ENCODE results near the gene LMAN1. TPM values are rescaled to one million over a fixed set of nuclear protein-coding genes. Genes with fewer than 3 reads are reported as not detected.

The LMAN1 gene
- total RNA-seq, 4 donors from 2014 or later = 64.0 to 80.4 (median 68.5) TPM

- no peaks in the 10 kb centered on the region for H3K4me1 ChIP-seq
- H3K27me3 ChIP-seq = no peaks in the 10 kb centered on the region
- no peak for ATAC-seq
- H3K9me3 ChIP-seq = no peaks in the 10 kb centered on the region
- 80 to 86% methylated on average over 3 of the region's 3 CpGs for WGBS, 2 donors (ENCODE audit: low coverage in 1 of 2)
- H3K27ac ChIP-seq = no peak overlapping the region
- no peak overlapping the region for H3K4me3 ChIP-seq
- TF ChIP-seq POLR2A (IDR thresholded peaks at IDR 0.05) = no peak
- no peak for TF ChIP-seq POLR2AphosphoS5 (IDR thresholded peaks at IDR 0.05)
- TF ChIP-seq CTCF (IDR thresholded peaks at IDR 0.05) = no peak
- TF ChIP-seq EP300 (IDR thresholded peaks at IDR 0.05) = no peak
- no peaks in the 10 kb centered on the region for H3K36me3 ChIP-seq
Observed at GRCh38 chr18:59379772-59380522, 20.9 kb upstream of the LMAN1 start.

DNA sequence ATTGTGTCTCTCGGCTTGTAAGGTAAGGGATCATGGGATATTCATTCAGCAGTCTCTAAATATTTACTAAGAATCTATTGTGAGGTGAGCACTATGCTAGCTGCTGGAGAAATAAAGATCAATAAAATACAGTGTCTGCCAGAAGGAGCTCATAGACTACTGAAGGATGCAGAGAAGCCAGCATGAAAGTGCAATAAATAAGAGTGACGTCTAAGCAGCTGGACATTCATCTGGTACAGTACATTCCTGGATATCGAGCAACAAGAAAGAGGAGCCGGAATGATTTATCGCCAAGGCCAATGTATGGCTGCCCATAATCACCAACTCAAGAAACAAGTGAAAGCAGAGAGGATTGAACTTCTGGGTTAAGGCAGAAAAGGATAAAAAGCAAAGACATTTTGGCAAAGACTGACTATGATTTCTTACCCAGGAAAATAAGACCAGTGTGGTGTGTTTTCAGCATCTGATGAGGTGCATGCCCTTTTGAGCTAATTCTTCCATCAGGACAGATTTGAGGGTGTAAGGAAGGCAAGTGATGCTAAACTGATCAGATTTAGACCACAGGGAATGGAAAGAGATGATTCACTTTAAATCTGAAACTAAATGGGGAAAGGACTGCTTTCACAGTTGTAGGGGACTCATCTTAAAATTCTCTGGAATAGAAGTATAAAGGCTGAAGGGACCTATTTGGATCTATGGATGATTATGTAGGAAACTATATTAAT is 18.7 kb upstream of the LMAN1 start:
- Histone ChIP-seq H3K27ac (no peak overlapping the region), H3K9me3 (no peaks in the 10 kb centered on the region), H3K27me3 (no peaks in the 10 kb centered on the region), H3K4me1 (no peaks in the 10 kb centered on the region), H3K36me3 (no peaks in the 10 kb centered on the region), H3K4me3 (no peak overlapping the region)
- 51 to 70% methylated on average over 5 of the region's 5 CpGs for WGBS, 2 donors (ENCODE audit: low coverage in 1 of 2)
- no peak for ATAC-seq
- TF ChIP-seq EP300 (IDR thresholded peaks at IDR 0.05) (no peak), CTCF (IDR thresholded peaks at IDR 0.05) (no peak), POLR2AphosphoS5 (IDR thresholded peaks at IDR 0.05) (no peak)

GRCh38 chr18:59376351-59376935 is 17.4 kb upstream of the LMAN1 start:
- Histone ChIP-seq H3K27ac (no peak overlapping the region), H3K27me3 (peaks cover 6% of the 10 kb centered on the region), H3K9me3 (no peaks in the 10 kb centered on the region), H3K4me3 (no peak overlapping the region), H3K4me1 (no peaks in the 10 kb centered on the region), H3K36me3 (no peaks in the 10 kb centered on the region)
- TF ChIP-seq POLR2A (IDR thresholded peaks at IDR 0.05) (no peak), POLR2AphosphoS5 (IDR thresholded peaks at IDR 0.05) (no peak), CTCF (IDR thresholded peaks at IDR 0.05) (no peak), EP300 (IDR thresholded peaks at IDR 0.05) (no peak)
- ATAC-seq = no peak
- WGBS, 2 donors (ENCODE audit: low coverage in 1 of 2) = 43 to 57% methylated on average over 6 of the region's 7 CpGs

GRCh38 chr18:59374128-59374527 is 15.1 kb upstream of the LMAN1 start:
- H3K27ac ChIP-seq = no peak overlapping the region
- H3K36me3 ChIP-seq = no peaks in the 10 kb centered on the region
- TF ChIP-seq POLR2A (IDR thresholded peaks at IDR 0.05) (no peak), CTCF (IDR thresholded peaks at IDR 0.05) (no peak), POLR2AphosphoS5 (IDR thresholded peaks at IDR 0.05) (no peak), EP300 (IDR thresholded peaks at IDR 0.05) (no peak)
- no peak overlapping the region for H3K4me3 ChIP-seq
- no peaks in the 10 kb centered on the region for H3K4me1 ChIP-seq
- no peak for ATAC-seq
- no peaks in the 10 kb centered on the region for H3K9me3 ChIP-seq
- H3K27me3 ChIP-seq = peaks cover 13% of the 10 kb centered on the region
- 55 to 64% methylated on average over 3 of the region's 3 CpGs for WGBS, 2 donors (ENCODE audit: low coverage in 1 of 2)
